ENCODE data around the gene ARID5B.

The ARID5B gene

GRCh38 chr10:62046522-62047227 lies 145.2 kb downstream of the ARID5B start:
- no peak overlapping the region for H3K4me3 ChIP-seq (ENCODE audit: low read depth, low read length)
- DNase-seq (ENCODE audit: low read depth): peak; percentile 83

GRCh38 chr10:62047228-62047892 lies 145.9 kb downstream of the ARID5B start:
- TF ChIP-seq POLR2A (IDR thresholded peaks at IDR 0.05; ENCODE audit: extremely low read depth, insufficient read length): no peak
- no peak for TF ChIP-seq MYC (IDR thresholded peaks at IDR 0.05; ENCODE audit: low read depth, low read length)
- no peak for TF ChIP-seq MAX (IDR thresholded peaks at IDR 0.05; ENCODE audit: low read depth, low read length)
- H3K4me3 ChIP-seq (ENCODE audit: low read depth, low read length): no peak overlapping the region
- no peak for DNase-seq (ENCODE audit: low read depth)

More at GRCh38 chr10:62046522-62047227, 145.2 kb downstream of the ARID5B start:
- TF ChIP-seq MAX (IDR thresholded peaks at IDR 0.05; ENCODE audit: low read depth, low read length): peak; percentile 40; the same call in 1 of the 2 replicates
- peak; percentile 25; the same call in 1 of the 2 replicates for TF ChIP-seq MYC (IDR thresholded peaks at IDR 0.05; ENCODE audit: low read depth, low read length)
- TF ChIP-seq CTCF (IDR thresholded peaks at IDR 0.05; ENCODE audit: low read depth, low read length): no peak

- DNase-seq (ENCODE audit: low read depth): peak; percentile 22
- no peak overlapping the region for H3K4me3 ChIP-seq (ENCODE audit: low read depth, low read length)
- no peak for TF ChIP-seq MYC (IDR thresholded peaks at IDR 0.05; ENCODE audit: low read depth, low read length)
- TF ChIP-seq CTCF (IDR thresholded peaks at IDR 0.05; ENCODE audit: low read depth, low read length): no peak
- TF ChIP-seq MAX (IDR thresholded peaks at IDR 0.05; ENCODE audit: low read depth, low read length): no peak
- TF ChIP-seq POLR2A (IDR thresholded peaks at IDR 0.05; ENCODE audit: extremely low read depth, insufficient read length): no peak
Observed at GRCh38 chr10:62047960-62048383, 146.5 kb downstream of the ARID5B start.

GRCh38 chr10:62048470-62048869 lies 147.0 kb downstream of the ARID5B start:
- H3K4me3 ChIP-seq (ENCODE audit: low read depth, low read length): no peak overlapping the region
- DNase-seq (ENCODE audit: low read depth): no peak
- TF ChIP-seq MYC (IDR thresholded peaks at IDR 0.05; ENCODE audit: low read depth, low read length) (no peak), MAX (IDR thresholded peaks at IDR 0.05; ENCODE audit: low read depth, low read length) (no peak), CTCF (IDR thresholded peaks at IDR 0.05; ENCODE audit: low read depth, low read length) (no peak), POLR2A (IDR thresholded peaks at IDR 0.05; ENCODE audit: extremely low read depth, insufficient read length) (no peak)

GRCh38 chr10:62048919-62049623 lies 147.6 kb downstream of the ARID5B start:
- peak; percentile 36 for DNase-seq (ENCODE audit: low read depth)
- no peak overlapping the region for H3K4me3 ChIP-seq (ENCODE audit: low read depth, low read length)
- TF ChIP-seq POLR2A (IDR thresholded peaks at IDR 0.05; ENCODE audit: extremely low read depth, insufficient read length) (no peak), CTCF (IDR thresholded peaks at IDR 0.05; ENCODE audit: low read depth, low read length) (no peak), MAX (IDR thresholded peaks at IDR 0.05; ENCODE audit: low read depth, low read length) (no peak), MYC (IDR thresholded peaks at IDR 0.05; ENCODE audit: low read depth, low read length) (no peak)
